ENCODE measurements around the gene ZSCAN20. TPM values are rescaled to one million over a fixed set of nuclear protein-coding genes. Genes with fewer than 3 reads are reported as not detected.

The ZSCAN20 gene
- total RNA-seq, 1 donor from 2014 or later: 7.3 TPM

DNA sequence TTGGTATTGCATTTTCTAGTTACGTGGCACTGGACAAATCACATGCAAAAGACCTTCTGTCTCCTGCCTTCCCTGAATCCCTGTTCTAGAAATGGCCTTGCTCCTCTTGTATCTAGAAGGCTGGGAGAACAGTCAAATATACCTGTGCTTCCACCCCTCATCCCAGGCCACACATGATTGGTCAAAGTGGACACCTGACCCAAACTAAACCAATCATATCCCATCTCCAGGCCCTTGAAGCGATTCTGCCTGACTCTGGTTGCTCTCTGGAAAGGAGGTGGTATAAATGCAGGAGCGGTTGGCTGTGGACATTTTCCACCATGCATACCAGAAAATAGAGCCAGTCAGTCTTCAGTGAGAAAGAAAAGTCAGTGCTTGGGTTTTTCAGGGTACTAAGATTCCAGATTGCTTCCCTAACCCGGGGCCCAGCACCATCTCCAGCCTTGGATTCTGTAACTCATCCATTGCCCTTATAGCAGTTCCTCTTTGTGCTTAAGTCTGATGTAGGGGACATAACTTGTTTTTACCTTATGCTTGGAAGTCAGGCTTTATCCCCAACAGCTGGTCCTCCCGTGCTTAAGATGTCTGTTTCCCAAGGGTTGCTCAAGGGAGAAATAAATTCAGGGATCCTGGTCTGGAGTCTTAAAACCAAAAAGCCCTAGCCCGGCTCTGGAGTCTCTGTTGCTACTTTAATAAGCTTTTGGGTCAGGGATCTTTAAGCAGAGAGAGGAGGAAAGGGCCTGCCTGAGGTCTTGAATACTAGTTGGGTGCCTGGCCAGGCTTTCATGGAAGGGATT, 33.9 kb upstream of the ZSCAN20 start:
- TF ChIP-seq, protein P1, sequence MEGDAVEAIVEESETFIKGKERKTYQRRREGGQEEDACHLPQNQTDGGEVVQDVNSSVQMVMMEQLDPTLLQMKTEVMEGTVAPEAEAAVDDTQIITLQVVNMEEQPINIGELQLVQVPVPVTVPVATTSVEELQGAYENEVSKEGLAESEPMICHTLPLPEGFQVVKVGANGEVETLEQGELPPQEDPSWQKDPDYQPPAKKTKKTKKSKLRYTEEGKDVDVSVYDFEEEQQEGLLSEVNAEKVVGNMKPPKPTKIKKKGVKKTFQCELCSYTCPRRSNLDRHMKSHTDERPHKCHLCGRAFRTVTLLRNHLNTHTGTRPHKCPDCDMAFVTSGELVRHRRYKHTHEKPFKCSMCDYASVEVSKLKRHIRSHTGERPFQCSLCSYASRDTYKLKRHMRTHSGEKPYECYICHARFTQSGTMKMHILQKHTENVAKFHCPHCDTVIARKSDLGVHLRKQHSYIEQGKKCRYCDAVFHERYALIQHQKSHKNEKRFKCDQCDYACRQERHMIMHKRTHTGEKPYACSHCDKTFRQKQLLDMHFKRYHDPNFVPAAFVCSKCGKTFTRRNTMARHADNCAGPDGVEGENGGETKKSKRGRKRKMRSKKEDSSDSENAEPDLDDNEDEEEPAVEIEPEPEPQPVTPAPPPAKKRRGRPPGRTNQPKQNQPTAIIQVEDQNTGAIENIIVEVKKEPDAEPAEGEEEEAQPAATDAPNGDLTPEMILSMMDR (IDR thresholded peaks at IDR 0.05; ENCODE audit: unreplicated experiment): no peak
- DNase-seq (ENCODE audit: low spot score): no peak
- H3K27ac Mint-ChIP-seq (ENCODE audit: unreplicated experiment): no peak overlapping the region
- H3K27me3 Mint-ChIP-seq (ENCODE audit: unreplicated experiment): peaks cover 2% of the 10 kb centered on the region
- H3K4me3 Mint-ChIP-seq (ENCODE audit: unreplicated experiment): no peak overlapping the region
- no peaks in the 10 kb centered on the region for H3K9me3 Mint-ChIP-seq (ENCODE audit: unreplicated experiment)
- no peaks in the 10 kb centered on the region for H3K36me3 Mint-ChIP-seq (ENCODE audit: low read depth, unreplicated experiment)
- H3K4me1 Mint-ChIP-seq (ENCODE audit: unreplicated experiment): peaks cover 38% of the 10 kb centered on the region

DNA sequence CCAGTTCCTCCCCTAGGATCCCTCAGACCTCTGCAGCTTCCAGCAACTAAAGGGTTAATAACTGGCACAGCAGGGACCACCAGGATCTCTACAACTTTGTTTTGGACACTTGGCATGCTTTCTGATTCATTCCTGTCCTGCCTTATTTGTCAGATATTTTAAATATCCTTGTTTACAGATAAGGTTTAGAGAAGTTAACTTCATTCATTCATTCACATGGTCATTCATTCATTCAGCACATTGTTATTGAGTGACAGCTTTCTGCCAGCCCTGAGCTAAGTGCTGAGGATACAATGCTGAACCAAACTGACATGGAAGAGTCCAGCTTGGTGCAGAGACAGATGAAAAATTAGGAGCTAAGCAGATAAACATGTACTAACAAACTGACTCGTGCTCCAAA, 32.8 kb upstream of the ZSCAN20 start:
- H3K4me1 Mint-ChIP-seq (ENCODE audit: unreplicated experiment): peaks cover 27% of the 10 kb centered on the region
- TF ChIP-seq, protein P1 (IDR thresholded peaks at IDR 0.05; ENCODE audit: unreplicated experiment): no peak
- DNase-seq (ENCODE audit: low spot score): no peak
- H3K27ac Mint-ChIP-seq (ENCODE audit: unreplicated experiment): no peak overlapping the region
- H3K9me3 Mint-ChIP-seq (ENCODE audit: unreplicated experiment): no peaks in the 10 kb centered on the region
- H3K27me3 Mint-ChIP-seq (ENCODE audit: unreplicated experiment): peaks cover 2% of the 10 kb centered on the region
- no peaks in the 10 kb centered on the region for H3K36me3 Mint-ChIP-seq (ENCODE audit: low read depth, unreplicated experiment)
- H3K4me3 Mint-ChIP-seq (ENCODE audit: unreplicated experiment): no peak overlapping the region

DNA sequence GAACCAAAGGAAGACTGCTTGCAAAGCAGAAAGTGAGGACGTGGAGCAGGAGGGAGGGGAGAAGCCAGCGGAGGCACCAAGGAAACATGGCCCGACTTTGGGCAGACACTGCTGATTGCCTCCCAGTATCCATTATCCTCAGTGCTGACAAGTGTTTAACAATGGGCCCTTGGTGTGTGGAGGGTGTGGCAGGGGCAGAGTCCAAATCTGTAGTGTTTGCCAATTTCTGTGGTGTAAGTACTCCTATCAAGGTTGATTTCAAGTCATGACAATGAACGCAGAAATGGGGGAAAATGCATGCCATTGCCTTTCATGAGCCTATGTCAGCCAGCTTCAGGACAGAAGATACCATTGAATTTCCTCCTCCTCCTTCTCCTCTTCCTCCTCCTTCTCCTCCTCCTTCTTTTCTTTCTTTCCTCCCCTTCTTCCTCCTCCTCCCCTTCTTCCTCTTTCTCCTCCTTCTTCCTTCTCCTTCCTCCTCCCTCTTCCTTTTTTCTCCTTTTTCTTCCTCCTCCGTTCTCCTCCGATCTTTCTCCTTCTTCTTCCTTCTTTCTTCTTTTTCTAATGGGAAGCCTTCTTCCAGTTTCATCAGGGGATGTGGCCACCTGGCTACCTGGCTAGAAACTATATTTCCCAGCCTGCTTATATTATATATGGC, 31.2 kb upstream of the ZSCAN20 start:
- TF ChIP-seq, protein P1 (IDR thresholded peaks at IDR 0.05; ENCODE audit: unreplicated experiment): no peak
- H3K4me3 Mint-ChIP-seq (ENCODE audit: unreplicated experiment): peak overlapping the region; percentile 48
- DNase-seq (ENCODE audit: low spot score): no peak
- H3K27ac Mint-ChIP-seq (ENCODE audit: unreplicated experiment): no peak overlapping the region
- H3K36me3 Mint-ChIP-seq (ENCODE audit: low read depth, unreplicated experiment): no peaks in the 10 kb centered on the region
- H3K27me3 Mint-ChIP-seq (ENCODE audit: unreplicated experiment): peaks cover 3% of the 10 kb centered on the region
- H3K9me3 Mint-ChIP-seq (ENCODE audit: unreplicated experiment): no peaks in the 10 kb centered on the region
- H3K4me1 Mint-ChIP-seq (ENCODE audit: unreplicated experiment): peaks cover 33% of the 10 kb centered on the region

DNA sequence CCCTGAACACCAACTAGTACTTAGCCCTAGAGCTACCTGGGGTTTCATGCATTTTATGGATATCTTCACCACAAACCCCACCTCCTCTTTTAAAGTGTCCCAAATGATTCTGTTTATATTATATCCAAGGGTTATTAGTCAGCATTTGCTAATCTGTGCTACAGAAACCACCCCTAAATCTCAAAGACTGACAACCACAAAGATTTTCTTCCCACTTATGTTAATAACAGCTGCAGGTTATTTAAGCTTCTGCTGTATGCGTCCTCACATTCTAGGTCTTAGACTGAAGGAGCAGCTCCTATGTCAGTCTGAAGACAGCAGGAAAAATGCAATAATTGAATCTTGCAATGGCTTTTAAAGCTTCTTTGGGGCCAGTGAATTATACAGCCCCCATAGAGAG, 30.3 kb upstream of the ZSCAN20 start:
- Mint-ChIP-seq H3K4me1 (ENCODE audit: unreplicated experiment) (peaks cover 37% of the 10 kb centered on the region), H3K27ac (ENCODE audit: unreplicated experiment) (no peak overlapping the region), H3K4me3 (ENCODE audit: unreplicated experiment) (no peak overlapping the region), H3K9me3 (ENCODE audit: unreplicated experiment) (no peaks in the 10 kb centered on the region), H3K27me3 (ENCODE audit: unreplicated experiment) (peaks cover 3% of the 10 kb centered on the region), H3K36me3 (ENCODE audit: low read depth, unreplicated experiment) (no peaks in the 10 kb centered on the region)
- TF ChIP-seq, protein P1 (IDR thresholded peaks at IDR 0.05; ENCODE audit: unreplicated experiment): no peak
- DNase-seq (ENCODE audit: low spot score): no peak
